Measurements from ENCODE around the gene RPP21. TPM values are rescaled to one million over a fixed set of nuclear protein-coding genes. Genes with fewer than 3 reads are reported as not detected.

Gene RPP21
- total RNA-seq, 1 experiment from 2014 or later: 81.3 TPM

DNA sequence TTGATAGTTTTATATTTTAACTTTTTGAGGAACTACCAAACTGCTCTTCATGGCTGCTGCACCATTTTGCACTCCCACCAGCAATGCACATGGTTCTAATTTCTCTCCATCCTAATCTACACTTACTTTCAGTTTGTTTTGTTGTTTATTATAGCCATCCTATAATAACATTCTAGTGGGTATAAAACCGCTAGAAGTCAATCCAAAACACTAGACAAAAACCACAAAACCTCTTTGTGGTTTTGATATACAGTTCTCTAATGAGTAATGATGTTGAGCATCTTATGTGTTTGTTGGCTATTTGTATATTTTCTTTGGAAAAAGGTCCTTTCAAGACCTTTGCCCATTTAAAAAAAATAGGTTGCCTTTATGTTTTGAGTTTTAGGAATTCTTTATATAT, 5.6 kb downstream of the RPP21 start:
- POLR2A ChIA-PET: no interaction called here
- H3K4me3 ChIP-seq (ENCODE audit: low read depth in 2 of 2, low read length in 2 of 2): no peak overlapping the region
- no peaks in the 10 kb centered on the region for H3K36me3 ChIP-seq (ENCODE audit: control insufficient read depth, insufficient read depth, low read length)
- no peak for TF ChIP-seq TCF7L2 (IDR thresholded peaks at IDR 0.05; ENCODE audit: low read depth, low read length)
- TF ChIP-seq, protein P1, sequence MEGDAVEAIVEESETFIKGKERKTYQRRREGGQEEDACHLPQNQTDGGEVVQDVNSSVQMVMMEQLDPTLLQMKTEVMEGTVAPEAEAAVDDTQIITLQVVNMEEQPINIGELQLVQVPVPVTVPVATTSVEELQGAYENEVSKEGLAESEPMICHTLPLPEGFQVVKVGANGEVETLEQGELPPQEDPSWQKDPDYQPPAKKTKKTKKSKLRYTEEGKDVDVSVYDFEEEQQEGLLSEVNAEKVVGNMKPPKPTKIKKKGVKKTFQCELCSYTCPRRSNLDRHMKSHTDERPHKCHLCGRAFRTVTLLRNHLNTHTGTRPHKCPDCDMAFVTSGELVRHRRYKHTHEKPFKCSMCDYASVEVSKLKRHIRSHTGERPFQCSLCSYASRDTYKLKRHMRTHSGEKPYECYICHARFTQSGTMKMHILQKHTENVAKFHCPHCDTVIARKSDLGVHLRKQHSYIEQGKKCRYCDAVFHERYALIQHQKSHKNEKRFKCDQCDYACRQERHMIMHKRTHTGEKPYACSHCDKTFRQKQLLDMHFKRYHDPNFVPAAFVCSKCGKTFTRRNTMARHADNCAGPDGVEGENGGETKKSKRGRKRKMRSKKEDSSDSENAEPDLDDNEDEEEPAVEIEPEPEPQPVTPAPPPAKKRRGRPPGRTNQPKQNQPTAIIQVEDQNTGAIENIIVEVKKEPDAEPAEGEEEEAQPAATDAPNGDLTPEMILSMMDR (IDR thresholded peaks at IDR 0.05): no peak
- TF ChIP-seq SIN3A (IDR thresholded peaks at IDR 0.05; ENCODE audit: borderline replicate concordance, insufficient read depth, low read depth, low read length): no peak
- TF ChIP-seq, protein P2, sequence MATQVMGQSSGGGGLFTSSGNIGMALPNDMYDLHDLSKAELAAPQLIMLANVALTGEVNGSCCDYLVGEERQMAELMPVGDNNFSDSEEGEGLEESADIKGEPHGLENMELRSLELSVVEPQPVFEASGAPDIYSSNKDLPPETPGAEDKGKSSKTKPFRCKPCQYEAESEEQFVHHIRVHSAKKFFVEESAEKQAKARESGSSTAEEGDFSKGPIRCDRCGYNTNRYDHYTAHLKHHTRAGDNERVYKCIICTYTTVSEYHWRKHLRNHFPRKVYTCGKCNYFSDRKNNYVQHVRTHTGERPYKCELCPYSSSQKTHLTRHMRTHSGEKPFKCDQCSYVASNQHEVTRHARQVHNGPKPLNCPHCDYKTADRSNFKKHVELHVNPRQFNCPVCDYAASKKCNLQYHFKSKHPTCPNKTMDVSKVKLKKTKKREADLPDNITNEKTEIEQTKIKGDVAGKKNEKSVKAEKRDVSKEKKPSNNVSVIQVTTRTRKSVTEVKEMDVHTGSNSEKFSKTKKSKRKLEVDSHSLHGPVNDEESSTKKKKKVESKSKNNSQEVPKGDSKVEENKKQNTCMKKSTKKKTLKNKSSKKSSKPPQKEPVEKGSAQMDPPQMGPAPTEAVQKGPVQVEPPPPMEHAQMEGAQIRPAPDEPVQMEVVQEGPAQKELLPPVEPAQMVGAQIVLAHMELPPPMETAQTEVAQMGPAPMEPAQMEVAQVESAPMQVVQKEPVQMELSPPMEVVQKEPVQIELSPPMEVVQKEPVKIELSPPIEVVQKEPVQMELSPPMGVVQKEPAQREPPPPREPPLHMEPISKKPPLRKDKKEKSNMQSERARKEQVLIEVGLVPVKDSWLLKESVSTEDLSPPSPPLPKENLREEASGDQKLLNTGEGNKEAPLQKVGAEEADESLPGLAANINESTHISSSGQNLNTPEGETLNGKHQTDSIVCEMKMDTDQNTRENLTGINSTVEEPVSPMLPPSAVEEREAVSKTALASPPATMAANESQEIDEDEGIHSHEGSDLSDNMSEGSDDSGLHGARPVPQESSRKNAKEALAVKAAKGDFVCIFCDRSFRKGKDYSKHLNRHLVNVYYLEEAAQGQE (IDR thresholded peaks at IDR 0.05; ENCODE audit: insufficient read depth in 1 of 2, low read depth in 2 of 2, low read length in 1 of 2): no peak
- no peak for TF ChIP-seq POLR2AphosphoS5 (IDR thresholded peaks at IDR 0.05; ENCODE audit: low read depth, low read length)
- H3K9me3 ChIP-seq (ENCODE audit: control insufficient read depth, insufficient read depth, low read depth, low read length): no peaks in the 10 kb centered on the region
- H3K27ac ChIP-seq (ENCODE audit: low read length): no peak overlapping the region
- CTCF ChIA-PET: no interaction called here
- no peak for ATAC-seq
- intact Hi-C loops (cut with micrococcal nuclease; ENCODE audit: unreplicated experiment): no loop called here
- in situ Hi-C loops (cut with HindIII; ENCODE audit: low pct_unique_long_range_greater_than_20kb, low sequenced_read_pairs): loop anchor here (25.0 kb wide), 1 partner anchor 113 kb away; no protein-coding TSS in a partner anchor
- no peak for DNase-seq (ENCODE audit: low read depth, low spot score)
- no peaks in the 10 kb centered on the region for H3K27me3 ChIP-seq (ENCODE audit: control insufficient read depth, insufficient read depth, low read length)
- BruUV-seq (replicated peaks): no TSS peak
- peaks cover 5% of the 10 kb centered on the region; the same call in 1 of the 2 replicates for H3K4me1 ChIP-seq (ENCODE audit: control insufficient read depth, insufficient read depth, low read length)

DNA sequence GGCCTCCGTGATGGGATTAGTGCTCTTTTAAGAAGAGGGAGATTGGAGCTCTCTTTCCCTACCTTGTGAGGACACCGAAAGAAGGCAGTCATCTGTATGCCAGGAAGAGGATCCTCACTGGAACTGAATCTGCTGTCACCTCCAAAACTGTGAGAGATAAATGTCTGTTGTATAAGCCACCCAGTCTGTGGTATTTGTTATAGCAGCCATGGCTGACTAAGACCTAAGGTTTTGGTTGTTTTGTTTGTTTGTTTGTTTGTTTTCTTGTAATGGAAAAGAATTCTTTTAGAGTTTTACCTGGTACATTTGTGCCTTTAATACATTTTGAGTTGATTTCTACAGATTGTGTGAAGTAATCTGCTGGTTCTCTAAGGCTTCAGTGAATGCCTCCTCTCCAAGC, 7.6 kb downstream of the RPP21 start:
- no peaks in the 10 kb centered on the region for H3K36me3 ChIP-seq (ENCODE audit: control insufficient read depth, insufficient read depth, low read length)
- H3K27ac ChIP-seq (ENCODE audit: low read length): no peak overlapping the region
- no peak for TF ChIP-seq POLR2AphosphoS5 (IDR thresholded peaks at IDR 0.05; ENCODE audit: low read depth, low read length)
- TF ChIP-seq TCF7L2 (IDR thresholded peaks at IDR 0.05; ENCODE audit: low read depth, low read length): no peak
- TF ChIP-seq SIN3A (IDR thresholded peaks at IDR 0.05; ENCODE audit: borderline replicate concordance, insufficient read depth, low read depth, low read length): no peak
- TF ChIP-seq, protein P1 (IDR thresholded peaks at IDR 0.05): no peak
- TF ChIP-seq, protein P2 (IDR thresholded peaks at IDR 0.05; ENCODE audit: insufficient read depth in 1 of 2, low read depth in 2 of 2, low read length in 1 of 2): no peak
- DNase-seq (ENCODE audit: low read depth, low spot score) (no peak), ATAC-seq (no peak)
- BruUV-seq (replicated peaks): no TSS peak
- intact Hi-C loops (cut with micrococcal nuclease; ENCODE audit: unreplicated experiment) (no loop called here), in situ Hi-C loops (cut with HindIII; ENCODE audit: low pct_unique_long_range_greater_than_20kb, low sequenced_read_pairs) (loop anchor here (25.0 kb wide), 1 partner anchor 115 kb away; no protein-coding TSS in a partner anchor)
- no peaks in the 10 kb centered on the region for H3K4me1 ChIP-seq (ENCODE audit: control insufficient read depth, insufficient read depth, low read length)
- CTCF ChIA-PET: no interaction called here
- no peaks in the 10 kb centered on the region for H3K9me3 ChIP-seq (ENCODE audit: control insufficient read depth, insufficient read depth, low read depth, low read length)
- POLR2A ChIA-PET: no interaction called here
- H3K27me3 ChIP-seq (ENCODE audit: control insufficient read depth, insufficient read depth, low read length): no peaks in the 10 kb centered on the region
- no peak overlapping the region for H3K4me3 ChIP-seq (ENCODE audit: low read depth in 2 of 2, low read length in 2 of 2)
